Measurements from ENCODE around the gene EPAS1. TPM values are rescaled to one million over a fixed set of nuclear protein-coding genes. Genes with fewer than 3 reads are reported as not detected.

The EPAS1 gene
- total RNA-seq, 2 experiments from 2014 or later = 4.2 to 5.4 TPM

GRCh38 chr2:46320141-46320567 is 22.9 kb downstream of the EPAS1 start:
- H3K4me1 ChIP-seq (ENCODE audit: insufficient read depth, low read length) = peaks cover 1% of the 10 kb centered on the region
- Mint-ChIP-seq H3K4me1 (ENCODE audit: low read depth) (peaks cover 11% of the 10 kb centered on the region), H3K9me3 (no peaks in the 10 kb centered on the region), H3K36me3 (ENCODE audit: low read depth) (no peaks in the 10 kb centered on the region), H3K27ac (no peak overlapping the region), H3K4me3 (no peak overlapping the region), H3K27me3 (no peaks in the 10 kb centered on the region)
- no peaks in the 10 kb centered on the region for H3K36me3 ChIP-seq (ENCODE audit: insufficient read depth, low read length)
- intact Hi-C loops (cut with DNase I, micrococcal nuclease) = no loop called here
- ChIA-PET CTCF (no interaction called here), POLR2A (no interaction called here)
- H3K27ac ChIP-seq (ENCODE audit: low read depth in 1 of 2, low read length in 2 of 2) = no peak overlapping the region
- H3K27me3 ChIP-seq (ENCODE audit: control insufficient read depth in 1 of 2, insufficient read depth in 2 of 2, low read length in 2 of 2) = no peaks in the 10 kb centered on the region
- no peak overlapping the region for H3K4me3 ChIP-seq (ENCODE audit: low read length)
- no peak for DNase-seq
- TF ChIP-seq CTCF (IDR thresholded peaks at IDR 0.05) = no peak
- no peaks in the 10 kb centered on the region for H3K9me3 ChIP-seq (ENCODE audit: control insufficient read depth in 1 of 2, insufficient read depth in 1 of 2, low read length in 2 of 2)
- no peak for ATAC-seq (ENCODE audit: poor library complexity)

- TF ChIP-seq CTCF (IDR thresholded peaks at IDR 0.05) = no peak
- H3K4me3 ChIP-seq (ENCODE audit: low read length) = no peak overlapping the region
- no peaks in the 10 kb centered on the region for H3K27me3 Mint-ChIP-seq
- no peaks in the 10 kb centered on the region for H3K9me3 Mint-ChIP-seq
- H3K36me3 Mint-ChIP-seq (ENCODE audit: low read depth) = no peaks in the 10 kb centered on the region
- ATAC-seq (ENCODE audit: poor library complexity) (no peak), DNase-seq (no peak)
- no peak overlapping the region for H3K27ac ChIP-seq (ENCODE audit: low read depth in 1 of 2, low read length in 2 of 2)
- H3K4me1 Mint-ChIP-seq (ENCODE audit: low read depth) = peaks cover 19% of the 10 kb centered on the region
- intact Hi-C loops (cut with DNase I, micrococcal nuclease) = no loop called here
- ChIA-PET POLR2A (no interaction called here), CTCF (no interaction called here)
- no peaks in the 10 kb centered on the region for H3K4me1 ChIP-seq (ENCODE audit: insufficient read depth, low read length)
- H3K36me3 ChIP-seq (ENCODE audit: insufficient read depth, low read length) = no peaks in the 10 kb centered on the region
- no peaks in the 10 kb centered on the region for H3K9me3 ChIP-seq (ENCODE audit: control insufficient read depth in 1 of 2, insufficient read depth in 1 of 2, low read length in 2 of 2)
- H3K27ac Mint-ChIP-seq = no peak overlapping the region
- no peaks in the 10 kb centered on the region for H3K27me3 ChIP-seq (ENCODE audit: control insufficient read depth in 1 of 2, insufficient read depth in 2 of 2, low read length in 2 of 2)
- no peak overlapping the region for H3K4me3 Mint-ChIP-seq
Measured at GRCh38 chr2:46323730-46324129, 26.5 kb downstream of the EPAS1 start.

GRCh38 chr2:46325182-46325928 is 28.1 kb downstream of the EPAS1 start:
- intact Hi-C loops (cut with DNase I, micrococcal nuclease) = no loop called here
- no peaks in the 10 kb centered on the region for H3K4me1 ChIP-seq (ENCODE audit: insufficient read depth, low read length)
- H3K9me3 ChIP-seq (ENCODE audit: control insufficient read depth in 1 of 2, insufficient read depth in 1 of 2, low read length in 2 of 2) = no peaks in the 10 kb centered on the region
- ChIA-PET POLR2A (no interaction called here), CTCF (no interaction called here)
- H3K27ac ChIP-seq (ENCODE audit: low read depth in 1 of 2, low read length in 2 of 2) = no peak overlapping the region
- H3K36me3 Mint-ChIP-seq (ENCODE audit: low read depth) = no peaks in the 10 kb centered on the region
- no peak for DNase-seq
- no peaks in the 10 kb centered on the region for H3K36me3 ChIP-seq (ENCODE audit: insufficient read depth, low read length)
- TF ChIP-seq CTCF (IDR thresholded peaks at IDR 0.05) = no peak
- no peaks in the 10 kb centered on the region for H3K9me3 Mint-ChIP-seq
- H3K27me3 ChIP-seq (ENCODE audit: control insufficient read depth in 1 of 2, insufficient read depth in 2 of 2, low read length in 2 of 2) = no peaks in the 10 kb centered on the region
- H3K4me1 Mint-ChIP-seq (ENCODE audit: low read depth) = peaks cover 14% of the 10 kb centered on the region
- H3K4me3 ChIP-seq (ENCODE audit: low read length) = no peak overlapping the region
- no peak for ATAC-seq (ENCODE audit: poor library complexity)
- H3K4me3 Mint-ChIP-seq = no peak overlapping the region
- no peak overlapping the region for H3K27ac Mint-ChIP-seq
- H3K27me3 Mint-ChIP-seq = no peaks in the 10 kb centered on the region

Measured in CD4-positive, alpha-beta T cell (primary cell).